Kidney (tissue), 14 donors: ENCODE results near the gene DENND5A. TPM values are rescaled to one million over a fixed set of nuclear protein-coding genes. Genes with fewer than 3 reads are reported as not detected.

Source experiments
- DNase-seq, 5 donors: peaks; one replicate each; pipeline ENCODE4 v3.0.0-alpha.2; 2013 to 2020
- FAIRE-seq: peaks from 2 replicates; lab custom pipeline; 2012; peaks lifted over from hg19 to GRCh38; lab: Jason Lieb, UNC
- H3K27ac ChIP-seq, 2 donors: one replicate each; pipeline ENCODE4 v1.7.0; 2013; ENCODE audit warnings: low read depth in 2 of 2, low read length in 2 of 2, inconsistent platforms in 1 of 2
- H3K27me3 ChIP-seq: one replicate; pipeline ENCODE4 v1.7.1; 2013; ENCODE audit warnings: low read length, inconsistent platforms; ENCODE audit not compliant: control insufficient read depth, insufficient read depth
- H3K36me3 ChIP-seq, 3 donors: one replicate each; pipeline versions ENCODE4 v1.7.0 to v1.7.1; 2013; ENCODE audit warnings: low read length in 3 of 3, control low read depth in 1 of 3, inconsistent platforms in 1 of 3; ENCODE audit not compliant: insufficient read depth in 3 of 3, control insufficient read depth in 2 of 3
- H3K4me1 ChIP-seq, 3 donors: one replicate each; pipeline versions ENCODE4 v1.7.0 to v1.7.1; 2013; ENCODE audit warnings: low read length in 3 of 3, inconsistent platforms in 1 of 3, low read depth in 1 of 3; ENCODE audit not compliant: control insufficient read depth in 2 of 3, insufficient read depth in 2 of 3
- H3K4me3 ChIP-seq, 3 donors: one replicate each; pipeline versions ENCODE4 v1.7.0 to v1.8.1; 2013; ENCODE audit warnings: low read length in 3 of 3, control low read depth in 1 of 3, inconsistent platforms in 1 of 3
- H3K9ac ChIP-seq, 3 donors: one replicate each; pipeline versions ENCODE4 v1.7.0 to v1.7.1; 2013; ENCODE audit warnings: low read length in 3 of 3, control low read depth in 1 of 3, inconsistent platforms in 1 of 3
- H3K9me3 ChIP-seq, 3 donors: one replicate each; pipeline versions ENCODE4 v1.7.0 to v1.7.1; 2013; ENCODE audit warnings: low read length in 3 of 3, control low read depth in 1 of 3, inconsistent platforms in 1 of 3; ENCODE audit not compliant: control insufficient read depth in 2 of 3, insufficient read depth in 1 of 3
- intact Hi-C: fragments of 100-400 bp; cut with DNase I; formaldehyde crosslinking; loops from one replicate; pipeline ENCODE4 v1.11.1; 2022
- polyA plus RNA-seq: library from polyadenylated mRNA; stranded (reverse); fragments of 350-450 nt; fragmentation: Illumina TruSeq; extraction: RNeasy Lipid Tissue Mini Kit (QIAGEN cat#74804); gene quantifications from one replicate; pipeline ENCODE4 v1.2.3, GENCODE V29; 2014; ENCODE audit warnings: low read depth, low replicate concordance; ENCODE audit not compliant: insufficient read depth
- total RNA-seq: library from RNA; stranded (reverse); fragmentation: NEBNext Ultra II Directional; extraction: Animal tissue kit (Norgen Biotek cat#: 25700); gene quantifications from one replicate; pipeline ENCODE4 v1.2.1, GENCODE V29; 2021
- TF ChIP-seq, protein P1 (sequence below): IDR thresholded peaks from 3 replicates; pipeline ENCODE4 v1.5.1; 2012; ENCODE audit warnings: mild to moderate bottlenecking, moderate library complexity, borderline replicate concordance; ENCODE audit not compliant: insufficient read depth; ENCODE audit errors: extremely low read depth
- donor health status: control.
- donor health status: control.
- donor health status: control.
- donor health status: control.
- donor health status: control.
- donor health status: DM: yes; HTN: yes; CAD: no.
- donor health status: Normal renal cell carcinoma (clear cell type).

The DENND5A gene
- total and polyA plus RNA-seq, 2 donors from 2014 or later = 32.4 to 53.9 TPM

- Histone ChIP-seq H3K9me3 (no peaks in the 10 kb centered on the region), H3K4me3 (no peak overlapping the region), H3K27me3 (no peaks in the 10 kb centered on the region), H3K27ac (no peak overlapping the region), H3K9ac (no peak overlapping the region), H3K4me1 (no peaks in the 10 kb centered on the region), H3K36me3 (no peaks in the 10 kb centered on the region)
- no peak for DNase-seq
- TF ChIP-seq, protein P1, sequence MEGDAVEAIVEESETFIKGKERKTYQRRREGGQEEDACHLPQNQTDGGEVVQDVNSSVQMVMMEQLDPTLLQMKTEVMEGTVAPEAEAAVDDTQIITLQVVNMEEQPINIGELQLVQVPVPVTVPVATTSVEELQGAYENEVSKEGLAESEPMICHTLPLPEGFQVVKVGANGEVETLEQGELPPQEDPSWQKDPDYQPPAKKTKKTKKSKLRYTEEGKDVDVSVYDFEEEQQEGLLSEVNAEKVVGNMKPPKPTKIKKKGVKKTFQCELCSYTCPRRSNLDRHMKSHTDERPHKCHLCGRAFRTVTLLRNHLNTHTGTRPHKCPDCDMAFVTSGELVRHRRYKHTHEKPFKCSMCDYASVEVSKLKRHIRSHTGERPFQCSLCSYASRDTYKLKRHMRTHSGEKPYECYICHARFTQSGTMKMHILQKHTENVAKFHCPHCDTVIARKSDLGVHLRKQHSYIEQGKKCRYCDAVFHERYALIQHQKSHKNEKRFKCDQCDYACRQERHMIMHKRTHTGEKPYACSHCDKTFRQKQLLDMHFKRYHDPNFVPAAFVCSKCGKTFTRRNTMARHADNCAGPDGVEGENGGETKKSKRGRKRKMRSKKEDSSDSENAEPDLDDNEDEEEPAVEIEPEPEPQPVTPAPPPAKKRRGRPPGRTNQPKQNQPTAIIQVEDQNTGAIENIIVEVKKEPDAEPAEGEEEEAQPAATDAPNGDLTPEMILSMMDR = no peak
- intact Hi-C loops = no loop called here
- no peak for FAIRE-seq
Measured at GRCh38 chr11:9120664-9121468, 144.3 kb downstream of the DENND5A start.

- intact Hi-C loops = no loop called here
- Histone ChIP-seq H3K4me3 (no peak overlapping the region), H3K9ac (no peak overlapping the region), H3K27ac (no peak overlapping the region), H3K36me3 (no peaks in the 10 kb centered on the region), H3K27me3 (no peaks in the 10 kb centered on the region), H3K4me1 (no peaks in the 10 kb centered on the region), H3K9me3 (no peaks in the 10 kb centered on the region)
- FAIRE-seq (no peak), DNase-seq (no peak)
- TF ChIP-seq, protein P1 = no peak
Measured at GRCh38 chr11:9118277-9118676, 146.9 kb downstream of the DENND5A start.

- Histone ChIP-seq H3K4me3 (no peak overlapping the region), H3K9me3 (peaks cover 0 to 4% (median 0%) of the 10 kb centered on the region in 3 donors), H3K27ac (no peak overlapping the region), H3K9ac (no peak overlapping the region), H3K27me3 (no peaks in the 10 kb centered on the region), H3K4me1 (no peaks in the 10 kb centered on the region), H3K36me3 (no peaks in the 10 kb centered on the region)
- TF ChIP-seq, protein P1 = no peak
- DNase-seq (no peak), FAIRE-seq (no peak)
- intact Hi-C loops = no loop called here
Measured at GRCh38 chr11:9112075-9112474, 153.1 kb downstream of the DENND5A start.
